ENCODE measurements around the gene ATF7IP2.
"Not testable (repeated sequence)": the region's sequence is repeated elsewhere in the genome, so short reads cannot be mapped to it uniquely, and the experiment has no call there.

DNA sequence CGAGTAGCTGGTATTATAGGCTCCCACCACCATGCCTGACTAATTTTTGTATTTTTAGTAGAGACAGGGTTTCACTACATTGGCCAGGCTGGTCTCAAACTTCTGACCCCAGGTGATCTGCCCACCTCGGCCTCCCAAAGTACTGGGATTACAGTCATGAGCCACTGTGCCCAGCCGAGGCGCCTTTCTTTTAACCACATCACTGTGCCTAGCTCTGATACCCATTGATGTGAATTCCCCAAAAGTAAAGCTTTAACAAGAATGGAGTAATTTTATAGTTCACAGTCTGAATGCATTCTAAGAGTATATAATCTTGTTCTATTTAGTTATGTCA lies 23.0 kb upstream of the ATF7IP2 start:
- TF ChIP-seq, protein P1, sequence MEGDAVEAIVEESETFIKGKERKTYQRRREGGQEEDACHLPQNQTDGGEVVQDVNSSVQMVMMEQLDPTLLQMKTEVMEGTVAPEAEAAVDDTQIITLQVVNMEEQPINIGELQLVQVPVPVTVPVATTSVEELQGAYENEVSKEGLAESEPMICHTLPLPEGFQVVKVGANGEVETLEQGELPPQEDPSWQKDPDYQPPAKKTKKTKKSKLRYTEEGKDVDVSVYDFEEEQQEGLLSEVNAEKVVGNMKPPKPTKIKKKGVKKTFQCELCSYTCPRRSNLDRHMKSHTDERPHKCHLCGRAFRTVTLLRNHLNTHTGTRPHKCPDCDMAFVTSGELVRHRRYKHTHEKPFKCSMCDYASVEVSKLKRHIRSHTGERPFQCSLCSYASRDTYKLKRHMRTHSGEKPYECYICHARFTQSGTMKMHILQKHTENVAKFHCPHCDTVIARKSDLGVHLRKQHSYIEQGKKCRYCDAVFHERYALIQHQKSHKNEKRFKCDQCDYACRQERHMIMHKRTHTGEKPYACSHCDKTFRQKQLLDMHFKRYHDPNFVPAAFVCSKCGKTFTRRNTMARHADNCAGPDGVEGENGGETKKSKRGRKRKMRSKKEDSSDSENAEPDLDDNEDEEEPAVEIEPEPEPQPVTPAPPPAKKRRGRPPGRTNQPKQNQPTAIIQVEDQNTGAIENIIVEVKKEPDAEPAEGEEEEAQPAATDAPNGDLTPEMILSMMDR (conservative IDR thresholded peaks at IDR 0.05): not testable (repeated sequence)
- TF ChIP-seq ZFX (IDR thresholded peaks at IDR 0.05): not testable (repeated sequence)
